ENCODE results near the gene DMRTC2. TPM values are rescaled to one million over a fixed set of nuclear protein-coding genes. Genes with fewer than 3 reads are reported as not detected.

The DMRTC2 gene
- total RNA-seq, 1 experiment from 2014 or later, result not detected

DNA sequence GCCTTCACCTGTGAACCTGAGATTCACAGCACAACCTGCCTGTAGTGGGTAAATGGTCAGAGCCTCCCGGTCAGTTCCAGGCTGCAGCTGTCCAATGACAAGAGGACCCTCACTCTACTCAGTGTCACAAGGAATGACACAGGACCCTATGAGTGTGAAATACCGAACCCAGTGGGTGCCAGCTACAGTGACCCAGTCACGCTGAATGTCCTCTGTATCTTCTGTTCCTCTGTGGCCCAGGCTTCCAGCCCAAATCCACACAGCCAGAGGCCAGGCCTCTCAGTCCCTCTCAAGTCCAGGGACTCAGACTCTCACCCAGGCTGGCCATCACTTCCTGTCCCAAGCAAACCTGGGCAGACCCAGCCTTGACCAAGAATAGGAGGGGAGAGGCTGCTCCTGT is 37.7 kb upstream of the DMRTC2 start:
- Histone ChIP-seq H3K9me3 (ENCODE audit: control insufficient read depth, insufficient read depth, low read depth, low read length) (no peaks in the 10 kb centered on the region), H3K4me1 (ENCODE audit: control insufficient read depth, insufficient read depth, low read length) (no peaks in the 10 kb centered on the region), H3K27me3 (ENCODE audit: control insufficient read depth, insufficient read depth, low read length) (no peaks in the 10 kb centered on the region), H3K4me3 (ENCODE audit: low read depth in 2 of 2, low read length in 2 of 2) (no peak overlapping the region), H3K36me3 (ENCODE audit: control insufficient read depth, insufficient read depth, low read length) (no peaks in the 10 kb centered on the region), H3K27ac (ENCODE audit: low read length) (no peak overlapping the region)
- BruUV-seq (replicated peaks), result no TSS peak
- in situ Hi-C loops (cut with HindIII; ENCODE audit: low pct_unique_long_range_greater_than_20kb, low sequenced_read_pairs), result no loop called here
- DNase-seq (ENCODE audit: low read depth, low spot score), result no peak
- POLR2A ChIA-PET, result no interaction called here
- CTCF ChIA-PET, result no interaction called here
- TF ChIP-seq, protein P1, sequence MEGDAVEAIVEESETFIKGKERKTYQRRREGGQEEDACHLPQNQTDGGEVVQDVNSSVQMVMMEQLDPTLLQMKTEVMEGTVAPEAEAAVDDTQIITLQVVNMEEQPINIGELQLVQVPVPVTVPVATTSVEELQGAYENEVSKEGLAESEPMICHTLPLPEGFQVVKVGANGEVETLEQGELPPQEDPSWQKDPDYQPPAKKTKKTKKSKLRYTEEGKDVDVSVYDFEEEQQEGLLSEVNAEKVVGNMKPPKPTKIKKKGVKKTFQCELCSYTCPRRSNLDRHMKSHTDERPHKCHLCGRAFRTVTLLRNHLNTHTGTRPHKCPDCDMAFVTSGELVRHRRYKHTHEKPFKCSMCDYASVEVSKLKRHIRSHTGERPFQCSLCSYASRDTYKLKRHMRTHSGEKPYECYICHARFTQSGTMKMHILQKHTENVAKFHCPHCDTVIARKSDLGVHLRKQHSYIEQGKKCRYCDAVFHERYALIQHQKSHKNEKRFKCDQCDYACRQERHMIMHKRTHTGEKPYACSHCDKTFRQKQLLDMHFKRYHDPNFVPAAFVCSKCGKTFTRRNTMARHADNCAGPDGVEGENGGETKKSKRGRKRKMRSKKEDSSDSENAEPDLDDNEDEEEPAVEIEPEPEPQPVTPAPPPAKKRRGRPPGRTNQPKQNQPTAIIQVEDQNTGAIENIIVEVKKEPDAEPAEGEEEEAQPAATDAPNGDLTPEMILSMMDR (IDR thresholded peaks at IDR 0.05), result no peak
- TF ChIP-seq SIN3A (IDR thresholded peaks at IDR 0.05; ENCODE audit: borderline replicate concordance, insufficient read depth, low read depth, low read length) (no peak), POLR2AphosphoS5 (IDR thresholded peaks at IDR 0.05; ENCODE audit: low read depth, low read length) (no peak), TCF7L2 (IDR thresholded peaks at IDR 0.05; ENCODE audit: low read depth, low read length) (no peak)
- TF ChIP-seq, protein P2, sequence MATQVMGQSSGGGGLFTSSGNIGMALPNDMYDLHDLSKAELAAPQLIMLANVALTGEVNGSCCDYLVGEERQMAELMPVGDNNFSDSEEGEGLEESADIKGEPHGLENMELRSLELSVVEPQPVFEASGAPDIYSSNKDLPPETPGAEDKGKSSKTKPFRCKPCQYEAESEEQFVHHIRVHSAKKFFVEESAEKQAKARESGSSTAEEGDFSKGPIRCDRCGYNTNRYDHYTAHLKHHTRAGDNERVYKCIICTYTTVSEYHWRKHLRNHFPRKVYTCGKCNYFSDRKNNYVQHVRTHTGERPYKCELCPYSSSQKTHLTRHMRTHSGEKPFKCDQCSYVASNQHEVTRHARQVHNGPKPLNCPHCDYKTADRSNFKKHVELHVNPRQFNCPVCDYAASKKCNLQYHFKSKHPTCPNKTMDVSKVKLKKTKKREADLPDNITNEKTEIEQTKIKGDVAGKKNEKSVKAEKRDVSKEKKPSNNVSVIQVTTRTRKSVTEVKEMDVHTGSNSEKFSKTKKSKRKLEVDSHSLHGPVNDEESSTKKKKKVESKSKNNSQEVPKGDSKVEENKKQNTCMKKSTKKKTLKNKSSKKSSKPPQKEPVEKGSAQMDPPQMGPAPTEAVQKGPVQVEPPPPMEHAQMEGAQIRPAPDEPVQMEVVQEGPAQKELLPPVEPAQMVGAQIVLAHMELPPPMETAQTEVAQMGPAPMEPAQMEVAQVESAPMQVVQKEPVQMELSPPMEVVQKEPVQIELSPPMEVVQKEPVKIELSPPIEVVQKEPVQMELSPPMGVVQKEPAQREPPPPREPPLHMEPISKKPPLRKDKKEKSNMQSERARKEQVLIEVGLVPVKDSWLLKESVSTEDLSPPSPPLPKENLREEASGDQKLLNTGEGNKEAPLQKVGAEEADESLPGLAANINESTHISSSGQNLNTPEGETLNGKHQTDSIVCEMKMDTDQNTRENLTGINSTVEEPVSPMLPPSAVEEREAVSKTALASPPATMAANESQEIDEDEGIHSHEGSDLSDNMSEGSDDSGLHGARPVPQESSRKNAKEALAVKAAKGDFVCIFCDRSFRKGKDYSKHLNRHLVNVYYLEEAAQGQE (IDR thresholded peaks at IDR 0.05; ENCODE audit: insufficient read depth in 1 of 2, low read depth in 2 of 2, low read length in 1 of 2), result no peak
- intact Hi-C loops (cut with micrococcal nuclease; ENCODE audit: unreplicated experiment), result no loop called here
- ATAC-seq, result no peak

DNA sequence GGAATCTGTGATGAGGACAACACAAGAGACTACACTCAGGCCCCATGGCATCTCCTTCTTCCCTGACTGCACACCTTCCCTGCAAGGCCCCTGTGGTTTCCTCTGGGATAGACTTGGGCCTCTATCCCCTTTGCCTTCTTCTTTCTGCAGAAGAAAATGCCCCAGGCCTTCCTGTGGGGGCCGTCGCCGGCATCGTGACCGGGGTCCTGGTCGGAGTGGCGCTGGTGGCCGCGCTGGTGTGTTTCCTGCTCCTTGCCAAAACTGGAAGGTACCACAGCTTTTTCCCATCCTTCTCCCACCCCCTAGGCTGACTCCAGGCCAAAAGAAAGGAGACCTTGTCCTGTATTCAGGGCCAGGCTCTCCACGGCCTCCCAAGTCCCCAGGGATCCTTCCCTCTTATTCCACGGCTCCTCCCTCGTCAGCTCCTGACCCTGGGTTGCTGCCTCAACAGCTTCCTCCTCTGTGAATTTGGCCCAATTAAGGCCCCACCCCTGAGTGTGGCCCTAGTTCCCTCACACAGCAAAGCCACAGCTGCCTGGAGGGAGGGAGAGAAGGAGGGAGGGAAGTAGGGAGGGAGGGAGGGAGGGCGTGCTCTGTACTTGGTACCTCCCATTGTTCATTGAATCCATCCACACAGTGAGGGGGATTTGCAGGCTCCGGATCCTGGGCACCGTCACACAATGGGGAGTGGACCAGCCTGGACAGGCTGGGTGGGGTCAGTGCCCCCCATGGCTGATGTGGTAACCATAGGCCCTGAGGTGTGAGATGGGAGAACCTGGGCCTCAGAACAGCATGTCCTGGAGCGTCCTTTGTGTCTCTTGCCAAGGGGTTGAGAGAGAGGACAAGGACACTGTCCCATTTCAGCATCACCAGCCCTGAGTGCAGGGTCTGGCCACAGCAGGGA is 35.9 kb upstream of the DMRTC2 start:
- intact Hi-C loops (cut with micrococcal nuclease; ENCODE audit: unreplicated experiment) (no loop called here), in situ Hi-C loops (cut with HindIII; ENCODE audit: low pct_unique_long_range_greater_than_20kb, low sequenced_read_pairs) (no loop called here)
- DNase-seq (ENCODE audit: low read depth, low spot score) (no peak), ATAC-seq (no peak)
- ChIA-PET POLR2A (no interaction called here), CTCF (no interaction called here)
- no peaks in the 10 kb centered on the region for H3K27me3 ChIP-seq (ENCODE audit: control insufficient read depth, insufficient read depth, low read length)
- no peak overlapping the region for H3K4me3 ChIP-seq (ENCODE audit: low read depth in 2 of 2, low read length in 2 of 2)
- no TSS peak for BruUV-seq (replicated peaks)
- no peak overlapping the region for H3K27ac ChIP-seq (ENCODE audit: low read length)
- TF ChIP-seq, protein P2 (IDR thresholded peaks at IDR 0.05; ENCODE audit: insufficient read depth in 1 of 2, low read depth in 2 of 2, low read length in 1 of 2), result no peak
- TF ChIP-seq SIN3A (IDR thresholded peaks at IDR 0.05; ENCODE audit: borderline replicate concordance, insufficient read depth, low read depth, low read length) (no peak), TCF7L2 (IDR thresholded peaks at IDR 0.05; ENCODE audit: low read depth, low read length) (no peak), POLR2AphosphoS5 (IDR thresholded peaks at IDR 0.05; ENCODE audit: low read depth, low read length) (no peak)
- TF ChIP-seq, protein P1 (IDR thresholded peaks at IDR 0.05), result no peak
- no peaks in the 10 kb centered on the region for H3K9me3 ChIP-seq (ENCODE audit: control insufficient read depth, insufficient read depth, low read depth, low read length)
- H3K36me3 ChIP-seq (ENCODE audit: control insufficient read depth, insufficient read depth, low read length), result no peaks in the 10 kb centered on the region
- no peaks in the 10 kb centered on the region for H3K4me1 ChIP-seq (ENCODE audit: control insufficient read depth, insufficient read depth, low read length)
